Subcutaneous abdominal adipose tissue (tissue), 5 donors: ENCODE data around the gene FBXW8.

Experiments used
- H3K27ac ChIP-seq: one replicate; pipeline ENCODE4 v1.7.0; 2013; ENCODE audit warnings: low read depth, mild to moderate bottlenecking, inconsistent platforms, low read length, moderate library complexity
- H3K27me3 ChIP-seq, 5 donors: one replicate each; pipeline ENCODE4 v1.7.0; 2013; ENCODE audit warnings: low read length in 5 of 5, inconsistent platforms in 1 of 5; ENCODE audit not compliant: control insufficient read depth in 5 of 5, insufficient read depth in 4 of 5
- H3K36me3 ChIP-seq, 5 donors: one replicate each; pipeline ENCODE4 v1.7.0; 2013; ENCODE audit warnings: low read length in 5 of 5; ENCODE audit not compliant: control insufficient read depth in 5 of 5, insufficient read depth in 5 of 5
- H3K4me1 ChIP-seq, 5 donors: one replicate each; pipeline ENCODE4 v1.7.0; 2013; ENCODE audit warnings: low read length in 5 of 5, mild to moderate bottlenecking in 3 of 5, moderate library complexity in 1 of 5; ENCODE audit not compliant: control insufficient read depth in 5 of 5, insufficient read depth in 5 of 5
- H3K4me3 ChIP-seq, 5 donors: one replicate each; pipeline ENCODE4 v1.7.0; 2013; ENCODE audit warnings: low read length in 5 of 5, low read depth in 1 of 5
- H3K9ac ChIP-seq, 5 donors: one replicate each; pipeline ENCODE4 v1.7.0; 2013; ENCODE audit warnings: low read length in 5 of 5, mild to moderate bottlenecking in 4 of 5, moderate library complexity in 3 of 5
- H3K9me3 ChIP-seq, 5 donors: one replicate each; pipeline ENCODE4 v1.7.0; 2013; ENCODE audit warnings: low read length in 5 of 5; ENCODE audit not compliant: control insufficient read depth in 5 of 5
- donor health status: healthy.
- donor health status: healthy.
- donor health status: healthy.
- donor health status: healthy.
- donor health status: healthy.

Gene FBXW8

DNA sequence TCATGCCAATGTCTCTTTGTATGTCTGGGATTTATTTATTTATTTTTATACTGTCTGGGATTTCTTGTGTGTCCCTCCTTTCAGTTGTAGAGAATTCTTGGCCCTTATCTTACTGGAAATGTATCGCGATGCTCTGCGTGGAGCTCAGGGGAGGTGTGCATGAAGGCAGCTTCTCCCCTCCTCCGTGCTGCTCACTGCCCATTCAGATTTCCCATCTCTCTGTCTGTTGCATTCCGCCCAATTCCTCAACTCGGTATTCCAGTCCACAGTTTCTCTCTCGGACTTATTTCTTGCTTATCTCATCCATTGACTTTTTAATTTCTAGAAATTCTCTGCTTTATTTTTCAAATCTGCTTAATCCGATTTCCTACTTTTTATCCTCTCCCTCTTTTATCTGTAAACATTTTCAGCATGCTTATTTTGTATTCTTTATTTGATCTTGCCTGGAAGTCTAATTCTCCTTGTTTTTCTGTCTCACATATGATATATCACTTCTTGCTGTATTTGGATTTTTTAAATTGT lies 93.2 kb downstream of the FBXW8 start:
- Histone ChIP-seq H3K27ac (no peak overlapping the region), H3K4me3 (no peak overlapping the region), H3K27me3 (no peaks in the 10 kb centered on the region), H3K4me1 (no peaks in the 10 kb centered on the region), H3K36me3 (peaks cover 10 to 45% (median 25%) of the 10 kb centered on the region in 5 donors), H3K9me3 (no peaks in the 10 kb centered on the region), H3K9ac (no peak overlapping the region)

DNA sequence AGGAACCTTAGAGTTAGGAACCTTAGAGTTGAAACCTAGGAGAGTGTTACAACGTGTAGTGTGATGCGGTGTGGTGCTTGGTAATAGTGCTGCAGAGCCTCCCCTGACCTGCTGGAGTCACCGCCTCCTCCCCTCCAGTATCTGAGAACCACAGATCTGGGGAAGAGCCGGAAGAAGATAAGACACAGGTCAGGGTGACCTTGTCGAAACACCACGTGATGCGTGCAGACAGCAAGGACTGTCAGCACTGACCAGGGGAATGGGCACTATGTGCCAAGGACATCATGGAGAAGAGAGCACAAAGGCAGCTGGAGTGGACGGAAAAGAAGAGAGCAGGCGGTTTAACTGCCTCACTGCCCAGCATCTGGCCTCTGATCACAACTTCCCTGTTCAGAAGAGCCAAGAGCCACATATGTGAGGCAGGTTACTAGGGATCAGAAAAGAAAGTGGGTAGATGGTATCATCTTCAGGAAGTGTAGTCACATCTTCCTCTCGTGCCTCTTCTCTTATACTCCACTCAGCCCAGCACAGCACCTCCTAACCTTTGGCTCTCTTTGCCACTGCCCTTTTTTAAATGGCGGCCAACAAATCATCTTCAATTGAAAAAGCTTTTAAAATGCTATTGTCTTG lies 94.8 kb downstream of the FBXW8 start:
- Histone ChIP-seq H3K27ac (no peak overlapping the region), H3K4me3 (no peak overlapping the region), H3K9me3 (no peaks in the 10 kb centered on the region), H3K27me3 (no peaks in the 10 kb centered on the region), H3K4me1 (no peaks in the 10 kb centered on the region), H3K9ac (no peak overlapping the region), H3K36me3 (peaks cover 10 to 48% (median 28%) of the 10 kb centered on the region in 5 donors)

DNA sequence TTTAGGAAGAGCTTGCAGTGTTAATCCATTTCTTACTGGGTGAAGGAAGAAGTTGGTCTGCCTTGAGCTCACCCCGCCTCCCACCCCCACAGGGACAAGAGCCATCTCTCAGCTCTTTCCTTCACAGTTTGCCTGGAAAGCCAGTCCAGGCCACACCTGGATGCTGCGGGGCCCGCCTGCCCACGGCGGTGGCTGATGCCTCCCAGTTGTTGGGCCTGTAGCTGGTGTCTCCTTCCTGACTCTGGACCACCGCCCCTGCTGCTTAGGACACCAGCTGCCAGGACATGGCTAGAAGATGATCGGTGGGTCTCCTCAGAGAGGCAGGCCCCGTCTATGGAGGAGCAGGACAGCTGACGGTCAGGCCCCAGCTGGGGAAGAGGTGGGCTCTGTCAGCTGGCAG lies 95.6 kb downstream of the FBXW8 start:
- no peaks in the 10 kb centered on the region for H3K4me1 ChIP-seq
- no peaks in the 10 kb centered on the region for H3K27me3 ChIP-seq
- H3K9me3 ChIP-seq, result no peaks in the 10 kb centered on the region
- no peak overlapping the region for H3K27ac ChIP-seq
- H3K36me3 ChIP-seq, result peaks cover 10 to 49% (median 30%) of the 10 kb centered on the region in 5 donors
- no peak overlapping the region for H3K9ac ChIP-seq
- no peak overlapping the region for H3K4me3 ChIP-seq

DNA sequence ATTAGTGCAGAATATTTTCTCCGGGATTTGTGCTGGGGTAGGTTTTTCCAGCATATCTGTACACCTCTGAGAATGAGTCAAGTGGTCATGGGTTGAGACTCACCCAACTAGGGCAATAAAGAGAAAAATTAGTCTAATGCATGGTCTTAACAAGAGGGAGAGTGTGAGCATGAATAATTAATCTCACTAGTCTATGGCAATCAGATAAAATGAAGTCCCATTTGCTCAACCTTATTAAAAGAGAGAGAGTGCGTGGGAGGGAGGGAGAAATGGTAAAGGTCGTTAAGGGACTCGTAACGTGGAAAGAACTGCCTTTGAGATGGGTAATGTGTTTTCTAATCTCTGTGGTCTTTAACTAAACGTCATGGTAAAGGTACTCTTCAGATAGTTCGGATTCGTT lies 96.8 kb downstream of the FBXW8 start:
- Histone ChIP-seq H3K36me3 (peaks cover 10 to 45% (median 35%) of the 10 kb centered on the region in 5 donors), H3K9me3 (no peaks in the 10 kb centered on the region), H3K4me3 (no peak overlapping the region), H3K9ac (no peak overlapping the region), H3K27ac (no peak overlapping the region), H3K4me1 (peaks cover 0 to 9% (median 7%) of the 10 kb centered on the region in 5 donors), H3K27me3 (no peaks in the 10 kb centered on the region)

DNA sequence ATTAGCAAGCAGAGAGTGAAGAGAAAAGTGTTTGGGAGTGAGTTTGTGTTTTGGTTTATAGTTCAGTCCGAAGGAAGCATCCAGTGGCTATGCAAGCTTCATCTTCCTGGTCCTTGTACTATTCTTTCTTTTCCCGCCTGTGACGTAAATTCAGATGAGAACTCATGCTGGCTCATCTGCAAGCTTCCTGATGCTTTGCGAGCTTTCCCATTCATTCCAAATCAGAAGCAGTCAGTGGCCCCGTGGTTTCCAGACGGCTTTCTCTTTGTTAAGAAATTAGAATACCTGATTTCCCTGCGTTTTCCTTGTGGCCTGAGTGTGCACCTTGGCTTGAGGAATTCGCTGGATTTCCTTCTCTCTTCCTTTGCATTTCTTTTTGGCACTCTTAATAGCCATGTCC lies 99.0 kb downstream of the FBXW8 start:
- Histone ChIP-seq H3K4me3 (no peak overlapping the region), H3K27ac (no peak overlapping the region), H3K9ac (no peak overlapping the region), H3K9me3 (peaks cover 0 to 11% (median 9%) of the 10 kb centered on the region in 5 donors), H3K27me3 (no peaks in the 10 kb centered on the region), H3K36me3 (peaks cover 18 to 41% (median 33%) of the 10 kb centered on the region in 5 donors), H3K4me1 (peaks cover 0 to 10% (median 7%) of the 10 kb centered on the region in 5 donors)

DNA sequence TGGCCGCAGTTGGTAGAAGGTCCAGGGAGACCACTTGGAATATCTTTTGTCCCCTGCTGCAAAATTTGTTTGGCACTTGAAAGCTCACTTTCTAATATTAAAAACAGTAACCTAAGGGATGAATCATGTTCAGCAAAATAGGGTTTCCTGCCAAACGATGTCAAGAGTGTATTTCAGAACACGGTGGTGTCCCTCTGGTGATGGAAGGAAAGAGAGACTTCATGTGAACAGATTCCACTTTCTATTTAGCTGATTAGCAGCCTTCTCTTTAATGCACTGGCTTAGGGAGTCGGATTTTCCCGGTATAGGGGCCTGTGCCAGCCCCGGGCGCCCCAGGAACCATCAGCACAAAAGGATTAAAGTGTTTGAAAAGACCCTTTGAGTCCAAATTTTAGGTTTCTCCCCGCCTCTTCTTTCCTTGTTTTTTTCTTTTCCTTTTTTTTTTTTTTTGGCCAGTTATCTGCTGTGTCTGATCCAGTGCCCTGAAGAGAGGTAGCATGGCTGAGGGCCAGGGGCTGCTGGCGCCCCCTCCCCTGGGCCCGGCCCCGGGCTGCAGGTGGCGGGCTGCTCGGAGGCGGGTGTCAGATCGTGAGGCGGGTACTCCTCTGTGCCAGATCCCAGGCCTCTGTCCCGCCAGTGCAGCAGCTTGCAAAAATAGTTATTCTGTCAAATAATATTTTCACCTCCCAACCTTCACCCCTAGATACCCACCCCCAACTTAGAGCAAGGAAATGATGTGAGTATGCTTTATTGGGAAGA lies 100.1 kb downstream of the FBXW8 start:
- H3K4me3 ChIP-seq, result no peak overlapping the region
- H3K36me3 ChIP-seq, result peaks cover 20 to 41% (median 32%) of the 10 kb centered on the region in 5 donors
- no peak overlapping the region for H3K9ac ChIP-seq
- no peak overlapping the region for H3K27ac ChIP-seq
- peaks cover 0 to 10% (median 7%) of the 10 kb centered on the region in 5 donors for H3K4me1 ChIP-seq
- H3K27me3 ChIP-seq, result no peaks in the 10 kb centered on the region
- peaks cover 0 to 14% (median 9%) of the 10 kb centered on the region in 5 donors for H3K9me3 ChIP-seq

DNA sequence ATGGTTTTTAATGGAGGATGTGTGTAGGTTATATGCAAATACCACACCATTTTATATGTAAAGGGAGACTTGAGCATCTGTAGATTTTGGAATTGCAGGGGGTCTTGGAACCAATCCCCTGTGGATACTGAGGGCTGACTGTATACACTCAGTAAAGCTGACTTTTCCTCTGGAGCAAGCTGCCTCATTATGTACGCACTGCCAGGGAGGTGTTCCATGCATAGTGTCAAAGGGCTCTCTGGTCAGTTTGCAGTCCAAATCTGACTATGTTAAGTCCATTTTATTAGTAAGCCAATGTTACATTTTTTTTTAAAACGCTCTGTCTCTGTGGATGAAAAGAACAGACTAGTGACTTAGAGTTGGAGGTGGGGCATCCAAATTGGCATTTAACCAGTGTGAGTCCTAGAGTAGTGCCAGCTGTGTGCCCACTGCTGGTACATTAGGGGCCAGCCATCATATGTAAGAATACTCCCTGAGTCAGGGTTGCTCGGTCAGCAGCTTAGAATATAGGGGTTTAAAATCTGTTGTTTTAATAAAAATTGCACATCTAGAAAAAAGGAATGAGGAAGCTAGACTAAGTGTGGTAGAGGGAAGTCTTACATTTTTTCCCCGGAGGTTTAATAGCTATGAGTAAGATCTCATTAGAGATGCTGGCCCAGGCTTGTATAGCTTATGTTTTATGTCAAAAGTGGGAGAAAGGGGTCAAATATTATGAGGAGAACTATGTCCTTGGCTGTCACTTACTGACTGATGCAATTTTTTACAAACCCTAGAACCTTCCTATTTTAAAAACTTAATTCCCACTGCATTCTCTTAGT lies 101.4 kb downstream of the FBXW8 start:
- Histone ChIP-seq H3K9ac (no peak overlapping the region), H3K36me3 (peaks cover 22 to 34% (median 27%) of the 10 kb centered on the region in 5 donors), H3K4me3 (no peak overlapping the region), H3K4me1 (peaks cover 0 to 10% (median 7%) of the 10 kb centered on the region in 5 donors), H3K27ac (no peak overlapping the region), H3K27me3 (no peaks in the 10 kb centered on the region), H3K9me3 (peaks cover 0 to 16% (median 9%) of the 10 kb centered on the region in 5 donors)

DNA sequence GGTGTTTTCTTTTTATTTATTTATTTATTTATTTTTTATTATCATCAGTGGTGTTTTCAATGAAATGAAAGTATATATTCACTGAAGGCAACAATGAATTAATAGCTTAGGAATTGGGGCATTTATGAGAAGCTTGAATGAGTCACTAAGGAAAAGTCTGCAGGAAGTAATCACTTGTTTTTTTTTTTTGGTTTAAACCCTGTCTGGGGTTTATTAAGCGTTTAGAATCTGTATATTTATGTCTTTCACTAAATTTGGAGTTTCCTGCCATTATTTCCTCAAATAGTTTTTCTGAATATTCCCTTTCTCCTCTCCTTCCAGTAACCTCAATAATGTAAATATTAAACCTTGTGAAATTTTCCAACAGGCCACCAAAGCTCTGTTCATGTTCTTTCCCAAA lies 103.0 kb downstream of the FBXW8 start:
- no peaks in the 10 kb centered on the region for H3K27me3 ChIP-seq
- H3K4me3 ChIP-seq, result no peak overlapping the region
- peaks cover 22 to 35% (median 28%) of the 10 kb centered on the region in 5 donors for H3K36me3 ChIP-seq
- peaks cover 0 to 16% (median 9%) of the 10 kb centered on the region in 5 donors for H3K9me3 ChIP-seq
- H3K9ac ChIP-seq, result no peak overlapping the region
- H3K27ac ChIP-seq, result no peak overlapping the region
- H3K4me1 ChIP-seq, result peaks cover 0 to 10% (median 7%) of the 10 kb centered on the region in 5 donors

DNA sequence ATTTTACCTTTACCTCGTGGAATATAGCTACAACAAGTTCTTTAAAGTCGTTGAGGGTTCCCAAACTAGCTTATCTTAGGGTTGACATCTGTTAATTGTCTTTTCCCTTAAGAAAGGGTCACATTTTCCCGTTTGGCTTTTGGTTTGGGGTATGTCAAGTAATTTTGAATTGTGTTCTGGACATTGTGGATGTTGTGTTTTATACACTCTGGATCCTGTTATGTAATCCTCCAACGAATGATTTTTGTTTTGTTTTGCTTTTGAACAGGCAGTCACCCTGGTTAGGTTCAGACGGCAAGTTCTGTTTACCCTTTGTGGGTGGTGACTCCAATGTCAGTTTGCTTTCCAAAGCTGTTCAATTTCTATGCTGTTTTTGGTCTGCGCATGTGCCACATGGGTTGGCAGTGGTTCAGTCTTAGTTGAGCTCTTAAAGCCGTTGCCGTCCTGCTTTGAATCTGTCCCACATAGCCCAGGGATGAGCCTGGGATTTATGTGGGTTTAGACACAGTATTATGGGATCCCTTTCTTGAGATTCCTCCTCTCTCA lies 103.7 kb downstream of the FBXW8 start:
- H3K36me3 ChIP-seq, result peaks cover 22 to 40% (median 31%) of the 10 kb centered on the region in 5 donors

More for the DNA sequence above, 103.7 kb downstream of the FBXW8 start:
- no peak overlapping the region for H3K27ac ChIP-seq
- H3K9me3 ChIP-seq, result peaks cover 0 to 16% (median 9%) of the 10 kb centered on the region in 5 donors
- H3K9ac ChIP-seq, result no peak overlapping the region
- H3K4me3 ChIP-seq, result no peak overlapping the region
- no peaks in the 10 kb centered on the region for H3K27me3 ChIP-seq
- peaks cover 0 to 10% (median 7%) of the 10 kb centered on the region in 5 donors for H3K4me1 ChIP-seq
